22Rv1 (cell line): ENCODE data around the gene GASK1A.

ENCODE experiments used
- CTCF ChIP-seq: fragments of 450-650 bp; IDR thresholded peaks from 2 replicates; pipeline ENCODE4 v1.5.1; 2017; ENCODE audit warnings: mild to moderate bottlenecking
- ZFX ChIP-seq: fragments of 450-650 bp; IDR thresholded peaks from 2 replicates; pipeline ENCODE4 v1.6.1; 2017; ENCODE audit warnings: antibody characterized with exemption, borderline replicate concordance

- no peak for TF ChIP-seq CTCF
- no peak for TF ChIP-seq ZFX
Measured at GRCh38 chr3:43090238-43090637, 111.1 kb downstream of the GASK1A start.
